ENCODE measurements around the gene BPTF. TPM values are rescaled to one million over a fixed set of nuclear protein-coding genes. Genes with fewer than 3 reads are reported as not detected.
"Not testable (repeated sequence)": the region's sequence is repeated elsewhere in the genome, so short reads cannot be mapped to it uniquely, and the experiment has no call there.

BPTF gene
- total RNA-seq, 1 donor from 2014 or later, result 79.2 TPM

DNA sequence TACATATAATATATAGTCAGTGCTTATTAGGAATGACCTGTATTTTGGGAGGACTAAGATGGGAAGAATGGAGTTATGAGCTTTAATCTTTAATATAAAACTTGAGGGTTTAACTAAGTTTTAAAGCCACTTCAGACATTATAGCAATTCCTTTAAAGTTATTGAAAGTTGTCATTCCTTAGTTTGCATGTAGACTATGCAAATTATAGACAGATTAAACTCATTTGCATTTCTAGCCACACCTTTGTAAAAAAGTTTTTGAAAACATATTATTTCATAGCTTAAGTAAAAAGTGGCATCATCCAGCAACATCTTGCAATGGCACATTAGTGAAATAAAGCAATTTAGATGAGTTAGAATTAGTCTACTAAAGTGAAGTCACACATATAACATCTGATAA is 121.2 kb downstream of the BPTF start:
- Histone ChIP-seq H3K27ac (replicated peaks) (no peak overlapping the region), H3K9me3 (replicated peaks) (no peaks in the 10 kb centered on the region), H3K4me3 (no peak overlapping the region), H3K27me3 (ENCODE audit: low read depth) (no peaks in the 10 kb centered on the region), H3K4me1 (no peaks in the 10 kb centered on the region), H3K36me3 (peaks cover 97% of the 10 kb centered on the region)
- intact Hi-C loops (cut with micrococcal nuclease), result no loop called here
- no peak for DNase-seq
- TF ChIP-seq, protein P1, sequence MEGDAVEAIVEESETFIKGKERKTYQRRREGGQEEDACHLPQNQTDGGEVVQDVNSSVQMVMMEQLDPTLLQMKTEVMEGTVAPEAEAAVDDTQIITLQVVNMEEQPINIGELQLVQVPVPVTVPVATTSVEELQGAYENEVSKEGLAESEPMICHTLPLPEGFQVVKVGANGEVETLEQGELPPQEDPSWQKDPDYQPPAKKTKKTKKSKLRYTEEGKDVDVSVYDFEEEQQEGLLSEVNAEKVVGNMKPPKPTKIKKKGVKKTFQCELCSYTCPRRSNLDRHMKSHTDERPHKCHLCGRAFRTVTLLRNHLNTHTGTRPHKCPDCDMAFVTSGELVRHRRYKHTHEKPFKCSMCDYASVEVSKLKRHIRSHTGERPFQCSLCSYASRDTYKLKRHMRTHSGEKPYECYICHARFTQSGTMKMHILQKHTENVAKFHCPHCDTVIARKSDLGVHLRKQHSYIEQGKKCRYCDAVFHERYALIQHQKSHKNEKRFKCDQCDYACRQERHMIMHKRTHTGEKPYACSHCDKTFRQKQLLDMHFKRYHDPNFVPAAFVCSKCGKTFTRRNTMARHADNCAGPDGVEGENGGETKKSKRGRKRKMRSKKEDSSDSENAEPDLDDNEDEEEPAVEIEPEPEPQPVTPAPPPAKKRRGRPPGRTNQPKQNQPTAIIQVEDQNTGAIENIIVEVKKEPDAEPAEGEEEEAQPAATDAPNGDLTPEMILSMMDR (IDR thresholded peaks at IDR 0.05; ENCODE audit: borderline replicate concordance), result no peak

DNA sequence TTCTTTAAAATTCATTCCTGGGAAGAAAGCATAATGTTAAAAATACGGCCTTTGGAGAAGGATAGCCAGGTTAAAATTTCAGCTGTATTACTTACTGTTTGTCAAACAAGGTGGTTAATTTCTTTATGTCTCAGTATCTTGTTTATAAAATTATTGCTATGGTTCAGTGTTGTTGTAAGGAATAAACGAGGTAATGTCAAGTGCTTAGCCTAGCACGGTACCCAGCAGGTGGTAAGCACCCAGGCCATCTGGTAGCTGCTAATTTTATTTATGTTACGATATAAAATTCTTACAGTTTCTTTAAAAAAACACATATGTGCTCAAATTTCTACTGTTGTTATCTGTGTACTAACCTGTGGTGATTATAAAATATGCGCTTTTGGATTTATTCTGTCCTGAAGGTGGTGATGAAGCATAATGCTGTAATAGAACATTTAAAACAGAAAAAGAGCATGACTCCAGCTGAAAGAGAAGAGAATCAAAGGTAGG is 122.1 kb downstream of the BPTF start:
- H3K36me3 ChIP-seq, result peaks cover 97% of the 10 kb centered on the region
- DNase-seq, result no peak
- no peaks in the 10 kb centered on the region for H3K27me3 ChIP-seq (ENCODE audit: low read depth)
- TF ChIP-seq, protein P1 (IDR thresholded peaks at IDR 0.05; ENCODE audit: borderline replicate concordance), result no peak
- H3K4me3 ChIP-seq, result no peak overlapping the region
- intact Hi-C loops (cut with micrococcal nuclease), result no loop called here
- no peaks in the 10 kb centered on the region for H3K9me3 ChIP-seq (replicated peaks)
- H3K27ac ChIP-seq (replicated peaks), result no peak overlapping the region
- no peaks in the 10 kb centered on the region for H3K4me1 ChIP-seq

DNA sequence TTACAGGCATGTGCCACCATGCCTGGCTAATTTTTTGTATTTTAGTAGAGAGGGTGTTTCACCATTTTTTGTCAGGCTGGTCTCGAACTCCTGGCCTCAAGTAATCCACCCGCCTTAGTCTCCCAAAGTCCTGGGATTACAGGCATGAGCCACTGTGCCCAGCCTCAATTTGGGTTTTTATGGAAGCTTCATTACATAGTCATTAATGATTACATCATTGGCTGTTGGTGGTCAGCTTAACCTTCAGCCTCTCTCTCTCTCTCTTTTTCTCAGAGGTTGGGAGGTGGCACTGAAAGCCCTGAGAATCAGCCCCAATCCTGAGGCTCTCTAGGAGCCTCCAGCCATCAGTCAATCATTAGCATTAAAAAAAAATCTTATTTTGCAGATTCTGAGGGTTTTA is 125.6 kb downstream of the BPTF start:
- no peak overlapping the region for H3K27ac ChIP-seq (replicated peaks)
- intact Hi-C loops (cut with micrococcal nuclease), result no loop called here
- TF ChIP-seq, protein P1 (IDR thresholded peaks at IDR 0.05; ENCODE audit: borderline replicate concordance), result no peak
- H3K4me3 ChIP-seq, result no peak overlapping the region
- DNase-seq, result no peak
- H3K36me3 ChIP-seq, result peaks cover 74% of the 10 kb centered on the region
- no peaks in the 10 kb centered on the region for H3K9me3 ChIP-seq (replicated peaks)
- no peaks in the 10 kb centered on the region for H3K27me3 ChIP-seq (ENCODE audit: low read depth)
- no peaks in the 10 kb centered on the region for H3K4me1 ChIP-seq

DNA sequence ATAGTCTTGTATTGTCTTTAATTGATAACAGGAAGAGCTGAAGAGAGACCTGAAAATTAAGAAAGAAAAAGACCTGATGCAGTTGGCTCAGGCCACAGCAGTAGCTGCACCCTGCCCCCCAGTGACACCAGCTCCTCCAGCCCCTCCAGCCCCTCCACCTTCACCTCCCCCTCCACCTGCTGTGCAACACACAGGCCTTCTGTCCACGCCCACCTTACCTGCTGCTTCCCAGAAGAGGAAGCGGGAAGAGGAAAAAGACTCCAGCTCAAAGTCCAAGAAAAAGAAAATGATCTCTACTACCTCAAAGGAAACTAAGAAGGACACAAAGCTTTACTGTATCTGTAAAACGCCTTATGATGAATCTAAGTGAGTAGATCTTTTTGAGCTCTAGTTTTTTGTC is 134.2 kb downstream of the BPTF start:
- peak overlapping the region; percentile 31 for H3K27ac ChIP-seq (replicated peaks)
- no peaks in the 10 kb centered on the region for H3K4me1 ChIP-seq
- intact Hi-C loops (cut with micrococcal nuclease), result no loop called here
- no peak overlapping the region for H3K4me3 ChIP-seq
- TF ChIP-seq, protein P1 (IDR thresholded peaks at IDR 0.05; ENCODE audit: borderline replicate concordance), result no peak
- no peaks in the 10 kb centered on the region for H3K27me3 ChIP-seq (ENCODE audit: low read depth)
- H3K9me3 ChIP-seq (replicated peaks), result no peaks in the 10 kb centered on the region
- no peak for DNase-seq
- peaks cover 45% of the 10 kb centered on the region for H3K36me3 ChIP-seq

DNA sequence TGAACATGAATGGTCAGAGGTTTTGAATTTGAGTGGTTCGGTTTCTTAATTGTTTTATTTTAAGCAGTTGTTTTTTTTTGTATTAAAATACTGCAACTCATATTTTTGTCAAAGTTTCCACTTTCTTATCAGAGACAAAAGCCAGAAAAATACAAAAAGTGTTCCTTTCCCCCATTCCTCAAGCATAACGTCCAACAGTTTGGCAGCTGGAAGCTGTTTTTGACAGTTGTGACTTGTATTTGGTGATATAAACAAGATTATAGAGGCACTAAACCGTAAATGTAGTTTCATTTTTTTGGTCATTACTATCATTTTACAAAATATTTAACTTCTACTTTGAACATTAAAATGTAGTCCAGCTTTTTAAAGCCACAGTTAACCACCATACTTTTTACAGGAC is 135.0 kb downstream of the BPTF start:
- Histone ChIP-seq H3K36me3 (peaks cover 53% of the 10 kb centered on the region), H3K27ac (replicated peaks) (peak overlapping the region; percentile 31)
- intact Hi-C loops (cut with micrococcal nuclease); H3K27me3 ChIP-seq (ENCODE audit: low read depth); H3K4me1 ChIP-seq; H3K9me3 ChIP-seq (replicated peaks); H3K4me3 ChIP-seq; DNase-seq: not testable (repeated sequence)

DNA sequence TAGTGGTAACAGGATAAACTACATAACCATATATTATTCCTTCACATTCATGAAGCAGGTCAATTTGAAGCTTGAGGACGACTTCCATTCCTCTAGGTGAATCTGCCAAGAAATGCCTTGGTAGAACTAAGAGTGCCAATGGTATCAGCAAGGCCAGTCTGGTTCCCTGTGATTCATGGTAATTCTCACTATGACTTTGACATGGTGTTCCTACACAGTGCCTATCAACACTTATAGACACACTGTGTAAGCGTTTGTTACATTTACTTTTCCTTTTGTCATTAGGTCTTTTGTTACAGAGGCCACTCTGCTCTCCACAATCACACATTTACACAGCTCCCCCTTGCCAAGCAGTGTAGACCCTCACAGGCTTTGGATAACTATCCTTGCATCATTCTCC is 136.9 kb downstream of the BPTF start:
- H3K9me3 ChIP-seq (replicated peaks); intact Hi-C loops (cut with micrococcal nuclease); H3K27ac ChIP-seq (replicated peaks); DNase-seq; H3K4me3 ChIP-seq; H3K4me1 ChIP-seq; H3K27me3 ChIP-seq (ENCODE audit: low read depth): not testable (repeated sequence)
- H3K36me3 ChIP-seq, result peaks cover 66% of the 10 kb centered on the region

DNA sequence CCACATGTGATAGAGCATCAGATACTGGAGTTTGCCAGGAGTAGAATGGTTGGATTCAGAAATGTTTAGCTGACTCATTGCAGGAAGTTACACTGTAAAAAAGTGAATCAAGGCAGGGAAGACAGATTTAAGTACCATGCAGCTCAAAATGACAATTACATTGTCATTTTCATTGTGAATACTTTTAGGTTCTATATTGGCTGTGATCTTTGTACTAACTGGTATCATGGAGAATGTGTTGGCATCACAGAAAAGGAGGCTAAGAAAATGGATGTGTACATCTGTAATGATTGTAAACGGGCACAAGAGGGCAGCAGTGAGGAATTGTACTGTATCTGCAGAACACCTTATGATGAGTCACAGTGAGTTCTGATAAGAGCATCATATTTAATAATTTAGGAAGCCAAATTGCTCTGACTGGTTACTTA is 137.9 kb downstream of the BPTF start:
- DNase-seq; H3K9me3 ChIP-seq (replicated peaks); intact Hi-C loops (cut with micrococcal nuclease); H3K4me3 ChIP-seq; H3K27me3 ChIP-seq (ENCODE audit: low read depth); H3K4me1 ChIP-seq; H3K27ac ChIP-seq (replicated peaks): not testable (repeated sequence)
- peaks cover 67% of the 10 kb centered on the region for H3K36me3 ChIP-seq
- TF ChIP-seq, protein P1 (IDR thresholded peaks at IDR 0.05; ENCODE audit: borderline replicate concordance), result peak; percentile 80
